ENCODE data around the gene C11orf71.

GRCh38 chr11:114392735-114393667 lies 7.3 kb downstream of the C11orf71 start:
- TF ChIP-seq EZH2 (optimal IDR thresholded peaks at IDR 0.05; ENCODE audit: low read depth, low read length) (no peak), CTCF (IDR thresholded peaks at IDR 0.05; ENCODE audit: low read length) (no peak)

Measured in MM.1S (cell line).